Ascending aorta (tissue), 2 donors: ENCODE measurements around the gene PREB. TPM values are rescaled to one million over a fixed set of nuclear protein-coding genes. Genes with fewer than 3 reads are reported as not detected.

ENCODE experiments used
- DNase-seq, 2 donors: peaks; one replicate each; pipeline ENCODE4 v3.0.0-alpha.2; 2019; ENCODE audit warnings: low spot score in 2 of 2
- H3K27ac ChIP-seq, 2 donors: fragments of 200-600 bp; sonication (generic); one replicate each; pipeline ENCODE4 v1.5.1; 2016 to 2017; ENCODE audit warnings: mild to moderate bottlenecking in 1 of 2
- H3K27me3 ChIP-seq: fragments of 200-600 bp; sonication (generic); one replicate; pipeline ENCODE4 v1.5.1; 2017
- H3K36me3 ChIP-seq, 2 donors: fragments of 200-600 bp; sonication (generic); one replicate each; pipeline ENCODE4 v1.5.1; 2016
- H3K4me1 ChIP-seq, 2 donors: fragments of 200-600 bp; sonication (generic); one replicate each; pipeline ENCODE4 v1.5.1; 2016 to 2017; ENCODE audit warnings: mild to moderate bottlenecking in 1 of 2
- H3K4me3 ChIP-seq, 2 donors: fragments of 200-600 bp; sonication (generic); one replicate each; pipeline ENCODE4 v1.5.1; 2016 to 2017; ENCODE audit warnings: mild to moderate bottlenecking in 1 of 2
- H3K9me3 ChIP-seq, 2 donors: fragments of 200-600 bp; sonication (generic); one replicate each; pipeline ENCODE4 v1.5.1; 2016
- intact Hi-C: fragments of 100-400 bp; cut with DNase I; formaldehyde crosslinking; loops from one replicate; pipeline ENCODE4 v1.15.1; 2023
- total RNA-seq: library from RNA; depleted of rRNA; stranded (reverse); fragments of >200 nt; gene quantifications from one replicate; pipeline ENCODE4 v1.1.0, GENCODE V29; 2016
- TF ChIP-seq, protein P1 (sequence below), 3 experiments: fragments of 200-600 bp in 2 of 3; fragments of 450-650 bp in 1 of 3; sonication (generic) in 2 of 3; IDR thresholded peaks; one replicate each; pipeline ENCODE4 v1.5.1; 2016 to 2019; ENCODE audit warnings: antibody characterized with exemption in 3 of 3, mild to moderate bottlenecking in 1 of 3, moderate library complexity in 1 of 3

Gene PREB
- total RNA-seq, 1 donor from 2014 or later: 116 TPM

DNA sequence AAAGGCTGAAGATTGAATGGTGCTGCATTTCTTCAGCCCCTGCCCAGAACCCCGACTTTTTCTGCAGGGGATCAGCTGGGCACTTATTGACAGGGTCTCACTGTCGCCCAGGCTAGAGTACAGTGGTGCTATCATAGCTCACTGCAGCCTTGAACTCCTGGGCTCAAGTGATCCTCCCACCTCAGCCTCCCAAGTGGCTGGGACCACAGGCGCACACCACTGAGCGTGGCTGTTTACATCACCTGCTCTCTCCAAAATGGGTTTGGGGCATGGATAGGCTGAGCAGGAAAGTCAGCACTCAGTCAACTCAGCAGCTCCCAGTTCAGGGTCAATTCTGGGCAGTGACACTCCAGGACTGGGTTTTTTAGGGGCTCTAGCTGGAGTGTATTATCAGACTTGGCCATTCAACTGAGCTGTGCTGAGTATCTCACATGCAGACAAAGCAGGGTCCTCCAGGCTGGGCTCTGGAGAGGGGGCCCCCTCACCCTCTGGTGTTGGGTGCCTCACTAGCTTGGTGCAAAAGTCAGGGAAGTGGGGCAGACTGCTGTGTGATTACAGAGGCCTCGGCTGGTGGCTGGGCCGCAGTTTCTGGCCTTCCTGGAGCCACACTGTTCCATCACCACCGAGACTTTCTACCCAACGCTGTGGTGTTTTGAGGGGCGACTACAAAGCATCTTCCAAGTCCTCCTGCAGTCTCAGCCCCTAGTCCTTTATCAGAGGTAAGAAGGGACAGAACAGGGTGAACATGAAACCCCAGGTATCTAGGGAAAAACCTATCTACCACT is 6.4 kb downstream of the PREB start:
- TF ChIP-seq, protein P1, sequence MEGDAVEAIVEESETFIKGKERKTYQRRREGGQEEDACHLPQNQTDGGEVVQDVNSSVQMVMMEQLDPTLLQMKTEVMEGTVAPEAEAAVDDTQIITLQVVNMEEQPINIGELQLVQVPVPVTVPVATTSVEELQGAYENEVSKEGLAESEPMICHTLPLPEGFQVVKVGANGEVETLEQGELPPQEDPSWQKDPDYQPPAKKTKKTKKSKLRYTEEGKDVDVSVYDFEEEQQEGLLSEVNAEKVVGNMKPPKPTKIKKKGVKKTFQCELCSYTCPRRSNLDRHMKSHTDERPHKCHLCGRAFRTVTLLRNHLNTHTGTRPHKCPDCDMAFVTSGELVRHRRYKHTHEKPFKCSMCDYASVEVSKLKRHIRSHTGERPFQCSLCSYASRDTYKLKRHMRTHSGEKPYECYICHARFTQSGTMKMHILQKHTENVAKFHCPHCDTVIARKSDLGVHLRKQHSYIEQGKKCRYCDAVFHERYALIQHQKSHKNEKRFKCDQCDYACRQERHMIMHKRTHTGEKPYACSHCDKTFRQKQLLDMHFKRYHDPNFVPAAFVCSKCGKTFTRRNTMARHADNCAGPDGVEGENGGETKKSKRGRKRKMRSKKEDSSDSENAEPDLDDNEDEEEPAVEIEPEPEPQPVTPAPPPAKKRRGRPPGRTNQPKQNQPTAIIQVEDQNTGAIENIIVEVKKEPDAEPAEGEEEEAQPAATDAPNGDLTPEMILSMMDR (IDR thresholded peaks at IDR 0.05): no peak
- Histone ChIP-seq H3K9me3 (no peaks in the 10 kb centered on the region), H3K27ac (no peak overlapping the region), H3K36me3 (peaks cover 22% of the 10 kb centered on the region in 2 donors), H3K4me3 (no peak overlapping the region), H3K27me3 (no peaks in the 10 kb centered on the region), H3K4me1 (peaks cover 0 to 5% of the 10 kb centered on the region in 2 donors)
- intact Hi-C loops: no loop called here
- DNase-seq: no peak

DNA sequence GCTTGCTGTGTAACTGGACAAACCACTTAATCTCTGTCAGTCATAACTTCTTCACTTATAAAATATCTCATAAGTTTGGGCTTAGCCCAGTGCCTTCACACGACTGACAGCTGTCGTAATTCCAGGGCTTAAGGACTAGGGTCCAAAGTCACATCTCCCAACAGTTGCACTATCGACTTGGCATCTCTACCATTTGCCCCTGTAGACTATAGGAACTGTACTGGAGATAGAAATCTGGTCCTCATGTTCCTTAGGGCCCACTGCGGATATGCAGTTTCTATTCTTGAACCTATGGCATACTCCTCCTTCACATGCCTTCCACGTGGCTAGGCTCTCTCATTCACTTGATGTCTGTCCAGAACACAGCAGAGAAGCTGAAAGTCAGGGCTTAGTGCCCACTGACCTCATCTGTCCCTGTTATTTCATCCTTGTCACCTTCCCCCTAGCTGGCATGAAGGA is 8.2 kb downstream of the PREB start:
- intact Hi-C loops: no loop called here
- TF ChIP-seq, protein P1 (IDR thresholded peaks at IDR 0.05): no peak
- Histone ChIP-seq H3K4me3 (no peak overlapping the region), H3K27me3 (no peaks in the 10 kb centered on the region), H3K27ac (no peak overlapping the region), H3K36me3 (peaks cover 11 to 12% of the 10 kb centered on the region in 2 donors), H3K9me3 (no peaks in the 10 kb centered on the region), H3K4me1 (no peaks in the 10 kb centered on the region)
- DNase-seq: no peak

DNA sequence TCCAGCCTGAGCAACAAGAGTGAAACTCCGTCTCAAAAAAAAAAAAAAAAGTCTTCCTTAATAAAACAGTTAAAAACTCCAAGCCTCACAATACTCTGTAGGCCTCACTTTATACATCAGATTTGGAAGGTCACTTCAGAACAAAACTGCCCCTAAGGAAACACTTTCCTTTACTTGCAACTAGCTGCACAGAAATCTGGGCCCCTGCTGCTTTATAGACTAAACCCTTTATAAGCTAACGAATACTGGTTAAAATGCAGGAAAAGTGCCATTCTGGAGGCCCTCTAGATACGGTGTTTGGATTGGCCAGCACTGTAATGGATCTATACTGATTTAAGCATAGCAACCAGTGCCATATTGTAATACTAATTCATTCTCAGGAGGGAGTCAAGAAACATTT is 9.3 kb downstream of the PREB start:
- no peaks in the 10 kb centered on the region for H3K27me3 ChIP-seq
- H3K9me3 ChIP-seq: no peaks in the 10 kb centered on the region
- no peak for DNase-seq
- H3K27ac ChIP-seq: no peak overlapping the region
- H3K36me3 ChIP-seq: peaks cover 0 to 6% of the 10 kb centered on the region in 2 donors
- TF ChIP-seq, protein P1 (IDR thresholded peaks at IDR 0.05): no peak
- no peaks in the 10 kb centered on the region for H3K4me1 ChIP-seq
- intact Hi-C loops: no loop called here
- no peak overlapping the region for H3K4me3 ChIP-seq

DNA sequence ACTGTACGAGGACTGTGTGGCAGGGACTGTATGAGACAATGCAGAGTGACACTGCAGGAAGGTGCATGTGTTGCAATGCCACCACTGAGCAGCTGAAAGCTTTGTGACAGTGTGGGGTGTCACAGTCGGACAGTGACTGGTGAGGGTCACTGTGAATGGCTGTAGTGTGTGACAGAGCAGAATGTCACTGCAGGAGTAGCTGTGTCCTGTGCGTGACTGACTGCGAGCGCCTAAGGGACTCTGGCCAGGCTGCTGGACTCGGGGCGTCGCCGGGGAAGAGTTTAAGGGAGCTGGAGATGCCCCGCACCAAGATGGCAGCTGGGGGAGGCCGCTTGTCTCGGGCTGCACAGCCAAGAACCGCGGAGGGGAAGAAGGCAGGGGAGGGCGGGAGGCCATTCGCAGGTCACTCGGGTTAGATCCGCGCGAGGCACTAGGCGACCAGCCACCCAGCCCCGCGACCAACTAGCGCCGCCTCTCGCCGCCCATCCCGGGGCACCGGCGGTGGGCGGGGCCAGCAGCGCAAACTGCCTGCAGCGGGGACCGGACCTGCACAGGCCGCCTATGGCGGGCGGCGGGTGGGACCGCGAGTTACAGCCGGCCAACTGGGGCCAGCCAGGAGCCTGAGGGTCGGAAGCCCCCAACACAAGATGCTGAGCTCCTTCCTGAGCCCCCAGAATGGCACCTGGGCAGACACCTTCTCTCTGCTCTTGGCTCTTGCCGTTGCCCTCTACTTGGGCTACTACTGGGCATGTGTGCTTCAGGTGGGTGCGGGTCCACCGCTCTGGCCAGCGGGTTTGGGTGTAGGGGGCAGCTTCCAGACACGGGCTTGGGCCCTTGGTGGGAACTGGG is 10.9 kb downstream of the PREB start, which contains the start of gene ABHD1:
Gene ABHD1, plus strand, starts transcription at position 514 of the 849 bp plus-strand sequence. Its CDS starts 134 bp downstream, at position 648.
- peak within 1 kb of the TSS; percentile 56 to 66 for H3K4me3 ChIP-seq
- TF ChIP-seq, protein P1 (IDR thresholded peaks at IDR 0.05): no peak
- no peak within 1 kb of the TSS for H3K27ac ChIP-seq
- no peaks in the 10 kb centered on the region for H3K9me3 ChIP-seq
- peak in 1 of 2 donors; percentile 79 for DNase-seq
- H3K36me3 ChIP-seq: no peaks in the 10 kb centered on the region
- no peaks in the 10 kb centered on the region for H3K27me3 ChIP-seq
- intact Hi-C loops: no loop called here
- peaks cover under 1 to 2% of the 10 kb centered on the region in 2 donors for H3K4me1 ChIP-seq

DNA sequence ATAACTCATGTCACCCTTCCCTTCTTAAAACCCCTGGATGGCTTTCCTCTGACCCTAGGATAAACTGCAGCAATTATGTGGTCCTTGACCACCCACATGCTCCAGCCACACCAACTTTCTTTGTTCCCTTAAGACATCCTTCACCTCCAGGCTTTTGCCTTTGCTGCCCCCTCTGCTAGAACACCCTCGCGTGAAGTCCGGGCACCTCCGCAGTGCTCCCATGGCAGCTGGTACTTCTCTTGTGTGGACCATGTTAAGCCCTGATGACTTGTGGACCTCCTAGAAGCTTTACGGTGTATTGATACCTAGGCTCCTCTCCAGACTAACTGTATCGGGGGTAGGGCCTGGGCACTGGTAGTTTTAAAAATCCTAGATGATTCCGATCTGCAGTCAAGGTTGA is 11.6 kb downstream of the PREB start:
- no peaks in the 10 kb centered on the region for H3K9me3 ChIP-seq
- no peak for DNase-seq
- H3K4me3 ChIP-seq: peak overlapping the region in 1 of 2 donors; percentile 66
- H3K27ac ChIP-seq: no peak overlapping the region
- peaks cover 3 to 6% of the 10 kb centered on the region in 2 donors for H3K4me1 ChIP-seq
- intact Hi-C loops: no loop called here
- H3K36me3 ChIP-seq: no peaks in the 10 kb centered on the region
- TF ChIP-seq, protein P1 (IDR thresholded peaks at IDR 0.05): no peak
- no peaks in the 10 kb centered on the region for H3K27me3 ChIP-seq
